Measurements from ENCODE around the gene EYA4.

GRCh38 chr6:133218852-133219251, 22.3 kb upstream of the EYA4 start:
- TF ChIP-seq CTCF (IDR thresholded peaks at IDR 0.05 in 8 of 11, conservative IDR thresholded peaks at IDR 0.05 in 3 of 11): no peak
- no peak for TF ChIP-seq POLR2A (IDR thresholded peaks at IDR 0.05)
- TF ChIP-seq POLR2AphosphoS5 (IDR thresholded peaks at IDR 0.05): no peak
